DMS153 treated with DMSO at 0.1 percent for 48 hours (cell line): ENCODE measurements around the gene TMCC3.
"Not testable (repeated sequence)": the region's sequence is repeated elsewhere in the genome, so short reads cannot be mapped to it uniquely, and the experiment has no call there.

Experiments
- DNase-seq: peaks from one replicate; lab custom pipeline; 2025; ENCODE audit not compliant: unreplicated experiment; lab: John Stamatoyannopoulos, UW

Gene TMCC3

GRCh38 chr12:94637390-94638113 is 12.8 kb downstream of the TMCC3 start:
- DNase-seq, result no peak

- no peak for DNase-seq
Observed at GRCh38 chr12:94636462-94637085, 13.8 kb downstream of the TMCC3 start.

GRCh38 chr12:94634717-94635116 is 15.6 kb downstream of the TMCC3 start:
- no peak for DNase-seq

GRCh38 chr12:94633401-94633800 is 17.0 kb downstream of the TMCC3 start:
- DNase-seq, result no peak

GRCh38 chr12:94631058-94631457 is 19.3 kb downstream of the TMCC3 start:
- no peak for DNase-seq

GRCh38 chr12:94628819-94629472 is 21.4 kb downstream of the TMCC3 start:
- no peak for DNase-seq

- no peak for DNase-seq
Observed at GRCh38 chr12:94628369-94628768, 22.0 kb downstream of the TMCC3 start.

- DNase-seq, result no peak
Observed at GRCh38 chr12:94625531-94625930, 24.8 kb downstream of the TMCC3 start.

- DNase-seq, result no peak
Observed at GRCh38 chr12:94623161-94623920, 27.0 kb downstream of the TMCC3 start.

- no peak for DNase-seq
Observed at GRCh38 chr12:94622475-94622874, 27.9 kb downstream of the TMCC3 start.

GRCh38 chr12:94621662-94622359 is 28.5 kb downstream of the TMCC3 start:
- peak; percentile 36 for DNase-seq

- DNase-seq, result no peak
Observed at GRCh38 chr12:94620621-94621020, 29.7 kb downstream of the TMCC3 start.

GRCh38 chr12:94618995-94619695 is 31.2 kb downstream of the TMCC3 start:
- DNase-seq, result no peak

GRCh38 chr12:94617101-94617500 is 33.3 kb downstream of the TMCC3 start:
- no peak for DNase-seq

GRCh38 chr12:94616203-94616729 is 34.1 kb downstream of the TMCC3 start:
- no peak for DNase-seq

- DNase-seq, result no peak
Observed at GRCh38 chr12:94615260-94616181, 34.8 kb downstream of the TMCC3 start.

GRCh38 chr12:94614288-94614721 is 36.1 kb downstream of the TMCC3 start:
- DNase-seq, result no peak

GRCh38 chr12:94609917-94610443 is 40.4 kb downstream of the TMCC3 start:
- DNase-seq, result no peak

- not testable (repeated sequence) for DNase-seq
Observed at GRCh38 chr12:94606810-94607209, 43.5 kb downstream of the TMCC3 start.
